EH (cell line): ENCODE results near the gene ACBD5.
"Not testable (repeated sequence)": the region's sequence is repeated elsewhere in the genome, so short reads cannot be mapped to it uniquely, and the experiment has no call there.

Experiments used
- DNase-seq: peaks from one replicate; pipeline ENCODE4 v3.0.0-alpha.2; 2015; ENCODE audit warnings: low read depth

ACBD5 gene, protein sequence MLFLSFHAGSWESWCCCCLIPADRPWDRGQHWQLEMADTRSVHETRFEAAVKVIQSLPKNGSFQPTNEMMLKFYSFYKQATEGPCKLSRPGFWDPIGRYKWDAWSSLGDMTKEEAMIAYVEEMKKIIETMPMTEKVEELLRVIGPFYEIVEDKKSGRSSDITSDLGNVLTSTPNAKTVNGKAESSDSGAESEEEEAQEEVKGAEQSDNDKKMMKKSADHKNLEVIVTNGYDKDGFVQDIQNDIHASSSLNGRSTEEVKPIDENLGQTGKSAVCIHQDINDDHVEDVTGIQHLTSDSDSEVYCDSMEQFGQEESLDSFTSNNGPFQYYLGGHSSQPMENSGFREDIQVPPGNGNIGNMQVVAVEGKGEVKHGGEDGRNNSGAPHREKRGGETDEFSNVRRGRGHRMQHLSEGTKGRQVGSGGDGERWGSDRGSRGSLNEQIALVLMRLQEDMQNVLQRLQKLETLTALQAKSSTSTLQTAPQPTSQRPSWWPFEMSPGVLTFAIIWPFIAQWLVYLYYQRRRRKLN

DNA sequence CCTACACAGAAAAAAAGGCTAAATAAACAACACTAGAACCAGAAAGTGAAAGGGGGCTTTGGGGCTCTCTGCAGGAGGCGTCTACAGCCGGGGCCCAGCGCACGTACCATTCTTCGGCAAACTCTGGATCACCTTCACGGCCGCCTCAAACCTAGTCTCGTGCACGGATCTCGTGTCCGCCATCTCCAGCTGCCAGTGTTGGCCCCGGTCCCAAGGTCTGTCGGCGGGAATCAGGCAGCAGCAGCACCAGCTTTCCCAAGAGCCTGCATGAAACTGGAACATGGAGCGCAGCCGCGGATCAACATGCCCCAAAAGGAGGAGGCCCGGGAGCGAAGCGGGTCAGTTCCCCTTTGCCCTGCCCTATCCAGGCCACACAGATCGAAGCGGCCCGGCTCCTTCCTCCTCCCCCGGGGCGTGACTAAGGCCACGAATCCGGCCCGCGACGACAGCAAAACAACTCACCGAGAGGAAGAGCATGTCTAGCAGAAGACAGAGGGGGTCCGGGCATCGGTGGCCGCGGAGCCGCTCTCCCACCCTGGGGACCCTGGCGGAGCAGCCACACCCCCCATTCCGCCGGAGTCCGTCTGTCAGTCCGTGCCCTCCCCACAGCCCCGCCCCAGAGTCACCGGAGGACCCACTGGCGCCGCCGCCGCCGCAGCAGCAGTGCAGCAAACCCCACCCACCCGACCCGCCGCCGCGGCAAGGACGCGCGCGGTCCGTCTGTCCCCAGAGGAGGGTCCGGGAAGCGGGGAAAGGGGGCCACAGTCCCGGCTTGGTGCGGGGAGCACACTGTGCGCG, at the start of gene ACBD5:
Gene ACBD5, minus strand, starts transcription at position 586 of the 798 bp plus-strand sequence. Its CDS starts 109 bp downstream, at position 477.
- DNase-seq = peak; percentile 87

- DNase-seq = peak; percentile 14
Measured at GRCh38 chr10:27285093-27285492, 44.5 kb upstream of the ACBD5 start.

DNA sequence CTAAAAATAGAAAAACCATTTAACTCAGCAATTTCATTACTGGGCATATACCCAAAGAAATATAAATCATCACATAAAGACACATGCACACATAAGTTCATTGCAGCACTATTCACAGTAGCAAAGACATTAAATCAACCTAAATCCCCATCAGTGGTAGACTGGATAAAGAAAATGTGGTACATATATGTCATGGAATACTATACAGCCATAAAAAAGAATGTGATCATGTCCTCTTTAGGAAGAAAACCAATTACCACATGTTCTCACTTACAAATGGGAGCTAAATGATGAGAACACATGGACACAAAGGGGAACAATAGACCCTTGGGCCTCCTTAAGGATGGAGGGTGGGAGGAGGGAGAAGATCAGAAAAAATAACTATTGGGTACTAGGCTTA, 36.0 kb upstream of the ACBD5 start:
- no peak for DNase-seq

DNA sequence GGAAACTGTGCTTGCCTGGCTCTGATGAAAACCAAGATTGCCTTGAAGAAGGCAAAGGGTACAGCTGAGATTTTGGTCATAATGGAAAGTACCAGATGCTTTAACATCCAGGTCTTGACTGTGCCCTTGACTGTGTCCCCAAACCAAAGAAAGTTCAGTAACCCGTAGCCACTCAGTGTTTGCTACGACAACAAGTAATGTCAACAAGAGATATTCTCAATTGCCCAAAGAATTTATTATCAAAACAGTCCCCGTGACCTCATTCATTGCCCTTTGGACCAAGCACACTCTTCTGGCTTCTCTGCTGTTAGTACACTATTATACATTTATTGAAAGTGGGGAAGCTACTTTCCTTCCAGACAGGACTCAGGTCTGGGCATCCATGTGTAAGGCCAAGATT, 25.4 kb upstream of the ACBD5 start:
- not testable (repeated sequence) for DNase-seq

- DNase-seq = not testable (repeated sequence)
Measured at GRCh38 chr10:27262788-27263187, 22.2 kb upstream of the ACBD5 start.

- no peak for DNase-seq
Measured at GRCh38 chr10:27258838-27259812, 18.5 kb upstream of the ACBD5 start.

DNA sequence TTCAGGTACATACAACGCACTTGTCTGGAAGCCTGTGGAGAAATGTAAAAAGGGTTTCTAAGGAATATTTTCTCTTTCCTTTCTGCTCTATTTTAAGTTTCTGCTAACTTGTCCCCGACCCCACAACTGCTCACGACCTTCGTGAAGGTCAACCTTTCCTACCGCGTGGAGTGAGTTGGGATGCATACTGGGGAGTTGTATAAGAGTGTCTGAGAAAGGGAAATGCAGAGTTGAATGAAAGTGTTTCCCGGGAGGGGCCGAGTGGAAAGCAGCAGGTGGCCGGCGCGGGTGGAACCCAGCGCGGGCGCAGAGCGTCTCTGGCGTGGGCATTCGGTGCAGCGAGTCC, 17.9 kb upstream of the ACBD5 start:
- DNase-seq = no peak

DNA sequence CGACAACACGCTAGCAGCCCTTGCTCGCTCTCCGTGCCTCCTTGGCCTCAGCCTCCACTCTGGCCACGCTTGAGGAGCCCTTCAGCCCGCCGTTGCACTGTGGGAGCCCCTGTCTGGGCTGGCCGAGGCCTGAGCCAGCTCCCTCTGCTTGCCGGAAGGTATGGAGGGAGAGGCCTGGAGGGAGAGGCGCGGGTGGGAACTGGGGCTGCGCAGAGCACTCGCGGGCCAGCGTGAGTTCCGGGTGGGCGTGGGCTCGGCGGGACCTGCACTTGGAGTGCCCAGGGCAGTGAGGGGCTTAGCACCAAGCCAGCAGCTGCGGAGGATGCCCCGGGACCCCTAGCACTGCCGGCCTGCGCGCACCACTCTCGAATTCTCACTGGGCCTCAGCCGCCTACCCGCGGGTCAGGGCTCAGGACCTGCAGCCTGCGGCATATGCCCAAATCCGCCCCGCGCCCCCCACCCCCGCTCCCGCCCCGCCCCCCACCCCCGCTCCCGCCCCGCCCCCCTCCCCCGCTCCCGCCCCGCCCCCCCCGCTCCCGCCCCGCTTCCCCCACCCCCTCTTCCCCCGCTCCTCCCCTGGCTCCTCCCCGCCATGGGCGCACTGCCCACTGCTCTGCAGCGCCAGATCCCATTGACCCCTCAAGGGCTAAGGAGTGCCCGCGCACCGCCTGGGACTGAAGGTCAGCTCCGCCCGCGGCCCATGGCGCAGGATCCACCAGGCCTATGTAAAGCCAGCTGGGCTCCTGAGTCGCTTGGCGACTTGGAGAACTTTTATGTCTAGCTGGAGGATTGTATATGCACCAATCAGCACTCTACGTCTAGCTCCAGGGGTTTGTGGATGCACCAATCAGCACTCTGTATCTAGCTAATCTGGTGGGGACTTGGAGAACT, 15.9 kb upstream of the ACBD5 start:
- DNase-seq = no peak

DNA sequence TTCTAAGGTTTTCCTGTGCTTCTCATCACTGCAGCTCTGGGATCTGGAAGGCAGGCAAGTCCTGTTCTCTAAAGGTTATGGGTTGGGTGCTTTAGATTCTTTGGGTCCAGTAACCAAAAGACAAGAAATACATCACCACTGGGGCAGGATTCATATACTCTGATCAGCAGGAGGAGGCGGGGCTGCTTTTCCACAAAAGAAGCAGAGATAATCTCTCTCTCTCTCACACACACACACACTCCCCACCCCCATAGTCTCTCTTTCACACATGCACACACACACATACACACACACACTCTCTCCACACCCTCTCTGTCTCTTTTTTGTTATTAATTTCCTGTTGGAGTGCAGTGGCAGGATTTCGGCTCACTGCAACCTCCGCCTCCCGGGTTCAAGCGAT, 13.0 kb upstream of the ACBD5 start:
- no peak for DNase-seq

DNA sequence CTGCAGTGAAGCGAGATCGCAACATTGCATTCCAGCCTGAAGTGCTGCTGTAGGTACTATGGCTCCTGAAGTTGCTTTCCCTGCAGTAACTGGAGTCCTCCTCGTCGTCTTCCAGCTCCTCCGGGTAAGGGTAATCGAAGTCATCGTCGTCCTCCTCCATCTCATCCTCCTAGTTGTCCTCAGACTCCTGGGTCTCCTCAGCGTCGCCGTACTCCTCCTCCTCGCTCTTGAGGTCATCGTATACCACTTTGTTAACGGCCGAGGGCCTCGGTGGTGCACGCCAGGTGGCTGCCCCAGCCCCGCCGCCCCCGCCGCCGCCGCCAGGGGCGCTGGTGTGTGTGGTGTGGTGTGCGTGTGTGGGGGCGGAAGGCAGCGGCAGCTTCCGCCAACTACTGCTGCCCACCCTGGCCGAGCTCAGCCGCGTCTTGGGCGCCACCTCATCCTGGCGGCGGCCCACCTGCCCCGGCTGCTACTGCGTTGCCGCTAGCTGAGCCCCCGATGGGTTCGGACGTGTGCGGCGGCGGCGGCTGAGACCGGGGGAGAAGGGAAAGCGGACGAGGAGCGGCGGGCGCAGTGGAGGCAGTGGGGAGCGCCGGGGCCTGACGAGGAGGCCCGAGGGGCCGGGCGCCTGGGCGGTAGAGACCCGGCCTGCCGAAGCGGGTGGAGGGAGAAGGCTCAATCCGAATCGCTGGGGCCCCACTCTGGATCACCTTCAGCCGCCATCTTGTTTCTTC, 11.8 kb upstream of the ACBD5 start:
- peak; percentile 61 for DNase-seq

DNA sequence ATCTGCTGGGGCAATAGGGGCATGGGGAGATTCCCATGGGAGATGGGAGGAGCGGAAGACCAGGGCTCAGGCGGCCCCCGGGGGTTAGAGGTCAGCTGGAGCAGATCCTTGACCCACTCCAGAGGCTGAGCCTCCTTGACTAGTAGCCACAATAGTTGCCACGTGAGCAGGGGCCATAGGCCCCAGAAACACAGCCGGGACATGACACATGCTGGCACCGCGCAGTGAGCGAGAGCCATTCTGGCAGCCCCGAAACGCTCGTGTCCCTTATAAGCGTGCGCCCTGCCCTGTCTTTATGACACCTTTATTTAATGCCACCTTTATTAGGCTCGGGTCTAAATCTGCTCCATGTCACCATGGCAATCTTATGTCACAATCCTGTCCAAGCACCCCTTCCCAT, 11.0 kb upstream of the ACBD5 start:
- DNase-seq = no peak

DNA sequence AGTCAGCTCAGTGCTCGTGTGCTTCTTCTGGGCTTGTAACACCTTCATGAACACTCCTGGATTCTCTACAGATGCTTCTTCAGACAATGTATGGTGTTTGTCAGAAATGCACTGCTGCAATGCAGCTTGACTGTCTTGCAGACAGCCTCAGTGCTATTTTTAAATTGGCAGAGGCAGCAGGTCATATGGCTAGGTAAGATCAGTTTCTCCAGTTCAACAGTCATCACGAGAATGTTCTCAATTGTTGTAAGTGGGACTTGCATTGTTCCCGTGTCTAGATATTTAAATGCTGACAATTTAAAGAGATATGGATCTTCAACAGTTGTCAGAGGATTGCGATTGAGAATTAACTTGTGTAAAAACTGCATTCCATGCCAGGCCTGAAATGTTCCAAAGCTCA, 7.6 kb upstream of the ACBD5 start:
- no peak for DNase-seq

DNA sequence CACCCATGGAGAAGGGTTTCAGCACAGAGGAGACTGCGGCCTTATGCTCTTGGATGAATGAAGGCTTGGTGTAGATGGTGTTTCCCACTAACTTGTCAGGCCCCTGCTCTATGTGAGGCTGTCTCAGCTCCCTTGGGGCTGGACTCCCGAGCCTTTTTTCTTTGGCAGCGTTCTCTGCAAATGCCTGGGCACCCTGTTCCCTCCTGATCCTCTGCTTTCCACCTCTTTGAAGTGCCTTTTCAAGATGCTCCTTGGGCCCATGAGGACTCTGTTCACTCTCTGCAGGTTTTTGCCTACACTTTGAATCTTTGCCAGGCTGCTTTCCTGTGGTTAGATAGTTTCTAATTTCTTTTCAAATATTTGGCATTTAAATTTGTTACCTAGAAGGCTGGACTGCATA, 6.8 kb upstream of the ACBD5 start:
- DNase-seq = no peak

DNA sequence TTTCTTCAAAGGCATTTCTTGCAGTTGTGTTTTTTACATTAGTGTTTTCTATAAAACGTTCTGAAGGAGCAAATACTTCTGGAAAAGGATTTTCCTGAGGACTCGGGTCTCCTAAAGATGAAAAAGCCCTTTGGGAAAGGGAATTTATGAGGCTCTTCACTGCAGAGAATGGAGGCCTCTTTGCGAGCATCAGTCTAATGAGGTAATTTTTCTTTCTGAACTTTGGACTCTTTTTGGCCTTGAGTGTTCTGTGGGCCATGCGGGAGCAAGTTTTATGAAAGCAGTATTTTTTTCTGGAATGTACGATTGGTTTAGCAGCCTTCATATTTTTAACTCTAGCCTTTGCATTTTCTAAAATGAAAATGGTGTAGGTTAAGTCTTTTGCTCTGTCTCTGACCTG, 6.4 kb upstream of the ACBD5 start:
- no peak for DNase-seq

- DNase-seq = no peak
Measured at GRCh38 chr10:27245836-27246235, 5.2 kb upstream of the ACBD5 start.

DNA sequence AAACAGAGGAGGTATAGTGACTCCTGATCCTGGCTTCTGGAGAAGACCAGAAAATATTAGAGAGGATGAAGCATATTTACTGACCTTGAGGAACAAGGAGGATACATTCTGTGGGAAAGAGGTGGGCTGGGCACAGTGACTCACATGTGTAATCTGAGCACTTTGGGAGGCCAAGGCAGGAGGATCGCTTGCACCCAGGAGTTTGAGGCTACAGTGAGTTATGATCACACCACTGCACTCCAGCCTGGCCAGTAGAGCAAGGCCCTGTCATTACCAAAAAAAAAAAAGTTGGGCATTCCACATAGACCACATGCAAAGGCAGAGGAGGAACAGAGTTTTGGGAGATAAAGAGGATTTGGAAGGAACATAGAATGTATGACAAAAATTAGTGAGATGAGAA, 4.4 kb upstream of the ACBD5 start:
- DNase-seq = no peak

GRCh38 chr10:27242951-27243551, 2.5 kb upstream of the ACBD5 start:
- DNase-seq = peak; percentile 69

DNA sequence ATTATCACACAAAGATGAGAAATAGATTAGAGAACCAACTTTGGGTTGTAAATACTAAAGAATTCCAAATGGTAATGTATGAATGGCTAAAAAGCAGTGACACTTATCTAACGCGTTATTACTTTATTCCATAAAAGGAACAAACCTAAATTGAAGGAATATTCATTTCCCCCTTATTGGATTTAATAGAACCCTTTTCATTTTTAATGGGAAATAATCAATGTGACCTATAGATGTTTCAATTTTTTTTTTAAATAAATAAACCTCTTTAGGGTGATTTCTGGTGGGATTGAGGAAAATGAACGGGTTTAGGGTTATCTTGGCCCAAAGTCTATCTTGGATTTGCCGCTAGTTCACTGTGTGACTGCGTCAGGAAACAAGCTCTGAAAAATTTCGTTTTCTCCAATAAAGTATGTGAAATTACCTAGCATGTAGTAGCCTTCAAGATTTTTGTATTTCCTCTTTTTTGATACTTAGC, 1.9 kb upstream of the ACBD5 start:
- no peak for DNase-seq

- DNase-seq = peak; percentile 94
Measured at GRCh38 chr10:27241652-27242472, 1.3 kb upstream of the ACBD5 start.
